Measurements from ENCODE around the gene TBKBP1.

The TBKBP1 gene

GRCh38 chr17:47757386-47757785, 63.4 kb downstream of the TBKBP1 start:
- no peak overlapping the region for H3K4me3 ChIP-seq (ENCODE audit: low read length)
- no peak for DNase-seq (ENCODE audit: low read depth)
- TF ChIP-seq CTCF (IDR thresholded peaks at IDR 0.05; ENCODE audit: insufficient read depth, low read depth, low read length, missing control alignments) = no peak

- no peak for TF ChIP-seq CTCF (IDR thresholded peaks at IDR 0.05; ENCODE audit: insufficient read depth, low read depth, low read length, missing control alignments)
- H3K4me3 ChIP-seq (ENCODE audit: low read length) = no peak overlapping the region
- no peak for DNase-seq (ENCODE audit: low read depth)
Measured at GRCh38 chr17:47760409-47761140, 66.6 kb downstream of the TBKBP1 start.

Data from epithelial cell of esophagus (primary cell).